Psoas muscle (tissue), 8 donors: ENCODE results near the gene SLC26A1. TPM values are rescaled to one million over a fixed set of nuclear protein-coding genes. Genes with fewer than 3 reads are reported as not detected.

ENCODE experiments used
- ATAC-seq, 4 donors: fragments of 200-7000 bp; cut with Tn5 transposase; one replicate each; pipeline ENCODE4 v1.9.1; 2020; ENCODE audit warnings: moderate library complexity in 3 of 4, mild to moderate bottlenecking in 2 of 4
- DNase-seq, 2 donors: peaks; one replicate each; pipeline ENCODE4 v3.0.0-alpha.2; 2020
- H3K27ac ChIP-seq: fragments of 200-600 bp; one replicate; pipeline ENCODE4 v1.8.0; 2022
- H3K27me3 ChIP-seq, 3 donors: fragments of 200-600 bp in 1 of 3; one replicate each; pipeline versions ENCODE4 v1.6.1 to v1.8.0; 2013 to 2022; ENCODE audit warnings: low read length in 2 of 3, mild to moderate bottlenecking in 2 of 3, moderate library complexity in 1 of 3; ENCODE audit not compliant: insufficient read depth in 3 of 3
- H3K36me3 ChIP-seq, 2 donors: fragments of 200-600 bp in 1 of 2; one replicate each; pipeline versions ENCODE4 v1.6.1 to v1.8.0; 2013 to 2022; ENCODE audit warnings: low read depth in 1 of 2, mild to moderate bottlenecking in 1 of 2, moderate library complexity in 1 of 2; ENCODE audit not compliant: insufficient read depth in 1 of 2
- H3K4me1 ChIP-seq: fragments of 200-600 bp; one replicate; pipeline ENCODE4 v1.8.0; 2022
- H3K4me3 ChIP-seq: fragments of 200-600 bp; one replicate; pipeline ENCODE4 v1.8.0; 2022; ENCODE audit warnings: mild to moderate bottlenecking
- H3K9me3 ChIP-seq: fragments of 200-600 bp; one replicate; pipeline ENCODE4 v1.8.0; 2022
- WGBS, 3 donors: extraction: QIAGEN DNeasy Blood & Tissue Kit; methylation state at CpG; one replicate each; pipeline versions ENCODE4 v1.1.6 to v1.1.7; 2013; 5-methylcytosine and 5-hydroxymethylcytosine counted together
- intact Hi-C, 2 donors: fragments of 100-400 bp; cut with DNase I; formaldehyde crosslinking; loops; one replicate each; pipeline versions ENCODE4 v1.11.0 to v1.14.2; 2022
- polyA plus RNA-seq, 3 donors: library from polyadenylated mRNA; stranded (reverse); fragments of 200-250 nt; gene quantifications; one replicate each; pipeline ENCODE4 v1.2.3, GENCODE V29; 2013
- total RNA-seq, 4 donors: library from RNA; stranded (reverse); fragmentation: NEBNext Ultra II Directional in 2 of 4; extraction: Animal tissue kit (Norgen Biotek cat#: 25700) in 2 of 4; gene quantifications; one replicate each; pipeline versions ENCODE4 v1.2.1 to v1.2.4, GENCODE V29; 2021 to 2023
- TF ChIP-seq, protein P1 (sequence below): fragments of 200-600 bp; IDR thresholded peaks from one replicate; pipeline ENCODE4 v1.8.0; 2022; ENCODE audit warnings: antibody characterized with exemption
- donor health status: healthy with polysubstance abuse.
- donor health status: DM: no; HTN: no; CAD: no; lungs with moderate emphysema.
- donor health status: Bipolar disorder and iron deficiency.
- donor health status: healthy.
- donor health status: DM: yes; HTN: yes; CAD: no.
- donor health status: DM: no; HTN: no; CAD: no.
- donor health status: DM: no; HTN: no; CAD: no.
- donor health status: DM: yes; HTN: yes; CAD: no.

The SLC26A1 gene
- total and polyA plus RNA-seq, 7 donors = 0.06 to 0.36 (median 0.15) TPM; not detected in 3

DNA sequence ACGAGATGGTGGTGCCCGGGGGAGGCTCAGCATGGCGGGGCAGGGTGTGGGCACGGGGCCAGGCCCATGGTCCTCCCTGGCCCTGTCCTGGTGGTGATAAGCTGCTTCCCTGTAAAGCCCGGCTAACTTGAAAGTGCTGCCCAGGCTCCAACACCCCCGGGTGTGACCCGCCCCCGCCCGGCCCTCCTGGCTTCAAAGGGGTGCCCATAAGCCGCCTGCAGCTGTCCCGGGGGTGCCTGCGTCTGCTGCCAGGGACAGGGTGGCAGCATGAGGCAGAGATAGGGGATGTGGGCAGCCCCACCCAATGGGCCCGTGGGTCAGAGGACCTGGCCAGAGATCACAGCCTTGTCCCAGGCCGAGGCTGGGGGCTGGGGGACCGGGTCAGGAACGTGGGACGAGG is 36.3 kb upstream of the SLC26A1 start:
- DNase-seq (no peak), ATAC-seq (no peak)
- no peak overlapping the region for H3K4me3 ChIP-seq
- no peaks in the 10 kb centered on the region for H3K4me1 ChIP-seq
- H3K9me3 ChIP-seq = no peaks in the 10 kb centered on the region
- intact Hi-C loops = no loop called here
- peaks cover 0 to 48% (median 18%) of the 10 kb centered on the region in 3 donors for H3K27me3 ChIP-seq
- no peak overlapping the region for H3K27ac ChIP-seq
- WGBS, 3 donors = 39 to 44% (median 42%) methylated on average over 13 to 17 of the region's 17 CpGs
- H3K36me3 ChIP-seq = no peaks in the 10 kb centered on the region
- TF ChIP-seq, protein P1, sequence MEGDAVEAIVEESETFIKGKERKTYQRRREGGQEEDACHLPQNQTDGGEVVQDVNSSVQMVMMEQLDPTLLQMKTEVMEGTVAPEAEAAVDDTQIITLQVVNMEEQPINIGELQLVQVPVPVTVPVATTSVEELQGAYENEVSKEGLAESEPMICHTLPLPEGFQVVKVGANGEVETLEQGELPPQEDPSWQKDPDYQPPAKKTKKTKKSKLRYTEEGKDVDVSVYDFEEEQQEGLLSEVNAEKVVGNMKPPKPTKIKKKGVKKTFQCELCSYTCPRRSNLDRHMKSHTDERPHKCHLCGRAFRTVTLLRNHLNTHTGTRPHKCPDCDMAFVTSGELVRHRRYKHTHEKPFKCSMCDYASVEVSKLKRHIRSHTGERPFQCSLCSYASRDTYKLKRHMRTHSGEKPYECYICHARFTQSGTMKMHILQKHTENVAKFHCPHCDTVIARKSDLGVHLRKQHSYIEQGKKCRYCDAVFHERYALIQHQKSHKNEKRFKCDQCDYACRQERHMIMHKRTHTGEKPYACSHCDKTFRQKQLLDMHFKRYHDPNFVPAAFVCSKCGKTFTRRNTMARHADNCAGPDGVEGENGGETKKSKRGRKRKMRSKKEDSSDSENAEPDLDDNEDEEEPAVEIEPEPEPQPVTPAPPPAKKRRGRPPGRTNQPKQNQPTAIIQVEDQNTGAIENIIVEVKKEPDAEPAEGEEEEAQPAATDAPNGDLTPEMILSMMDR = no peak

DNA sequence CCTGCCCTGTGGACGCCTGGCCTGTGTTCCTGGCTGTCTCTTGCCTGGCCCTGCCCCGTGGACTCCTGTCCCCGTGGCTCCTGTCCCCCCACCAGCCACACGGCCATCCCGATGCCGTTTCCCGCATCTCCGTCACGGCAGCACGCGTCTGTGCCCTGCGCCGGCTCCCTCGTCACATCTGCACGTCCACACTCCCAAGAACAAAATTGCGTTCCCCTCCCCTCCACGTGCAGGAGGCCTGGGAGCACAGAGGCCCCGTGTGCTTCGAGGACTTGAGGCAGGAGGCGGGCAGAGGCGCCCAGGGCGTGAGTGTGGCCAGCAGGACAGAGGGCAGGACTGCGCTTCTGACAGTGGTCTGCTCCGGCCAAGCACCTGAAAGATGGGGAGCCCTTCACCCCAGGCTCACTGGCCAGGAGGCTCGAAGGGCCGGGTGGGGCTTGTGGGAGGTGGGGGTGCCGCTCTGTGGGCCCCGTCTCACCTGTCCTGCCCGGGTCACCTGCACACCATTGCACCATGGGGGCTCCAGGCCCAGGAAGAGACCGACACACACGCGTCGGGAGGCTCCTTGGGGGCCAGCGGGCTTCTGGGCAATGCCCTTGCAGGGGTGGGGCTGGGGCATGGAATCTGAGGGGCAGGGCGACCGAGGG is 35.5 kb upstream of the SLC26A1 start:
- Histone ChIP-seq H3K27ac (no peak overlapping the region), H3K36me3 (no peaks in the 10 kb centered on the region), H3K9me3 (no peaks in the 10 kb centered on the region), H3K4me1 (no peaks in the 10 kb centered on the region), H3K27me3 (peaks cover 0 to 41% (median 10%) of the 10 kb centered on the region in 3 donors), H3K4me3 (no peak overlapping the region)
- ATAC-seq = no peak
- 80 to 87% (median 82%) methylated on average over 32 to 36 of the region's 36 CpGs for WGBS, 3 donors
- intact Hi-C loops = no loop called here
- DNase-seq = no peak
- TF ChIP-seq, protein P1 = no peak

DNA sequence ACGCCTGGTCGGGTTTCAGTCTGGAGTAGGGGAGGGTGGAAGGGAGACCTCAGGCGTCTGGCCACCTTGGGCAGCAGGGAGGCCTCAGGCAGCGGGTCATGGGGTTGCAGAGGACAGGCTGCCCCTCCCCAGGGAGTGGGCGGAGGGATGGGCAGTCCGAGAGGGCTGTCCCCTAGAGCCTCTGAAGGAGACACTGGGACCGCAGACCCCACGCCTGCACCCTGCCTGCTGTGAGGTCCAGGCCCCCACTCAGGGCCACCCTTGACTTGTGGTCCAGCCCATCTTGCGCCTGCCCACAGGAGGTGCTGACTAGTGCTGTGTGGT is 34.7 kb upstream of the SLC26A1 start:
- Histone ChIP-seq H3K27ac (no peak overlapping the region), H3K4me3 (no peak overlapping the region), H3K4me1 (no peaks in the 10 kb centered on the region), H3K9me3 (no peaks in the 10 kb centered on the region), H3K36me3 (no peaks in the 10 kb centered on the region), H3K27me3 (peaks cover 0 to 33% (median 7%) of the 10 kb centered on the region in 3 donors)
- intact Hi-C loops = no loop called here
- WGBS, 3 donors = 60 to 68% (median 66%) methylated on average over 8 to 9 of the region's 9 CpGs
- no peak for DNase-seq
- TF ChIP-seq, protein P1 = no peak
- ATAC-seq = no peak

DNA sequence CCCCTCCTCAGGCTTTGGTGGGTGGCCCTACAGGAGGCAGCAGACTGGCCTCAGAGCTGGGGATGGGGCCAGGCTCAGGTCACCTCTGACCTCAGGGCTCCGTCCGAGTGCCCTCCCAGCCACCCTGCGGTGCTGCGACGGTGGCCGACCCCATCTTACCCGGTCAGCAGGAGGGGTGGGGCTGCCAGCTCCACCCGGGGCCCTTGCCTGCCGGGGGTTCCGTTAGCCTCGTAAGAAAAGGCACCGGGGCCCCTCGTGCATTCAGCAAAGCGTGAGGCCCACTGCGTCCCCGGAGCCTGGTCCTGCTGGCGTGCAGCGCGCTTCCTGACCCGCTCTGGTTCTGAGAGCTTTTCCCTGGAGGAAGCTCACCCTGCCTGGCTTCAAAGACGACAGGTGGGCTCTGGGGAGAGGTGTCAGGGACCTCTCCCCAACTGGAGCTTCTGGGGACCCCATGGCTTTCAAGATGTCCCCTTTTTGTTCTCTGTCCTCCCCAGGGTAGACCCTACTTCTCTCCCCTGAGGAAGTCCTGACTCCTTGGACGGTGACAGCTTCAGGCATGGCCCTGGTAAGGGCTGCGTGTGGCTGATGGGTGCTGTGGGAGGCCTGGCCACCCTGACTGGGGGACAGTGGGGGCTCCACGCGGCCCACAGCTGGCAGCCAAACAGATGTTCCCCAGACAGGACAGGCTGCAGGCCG is 34.2 kb upstream of the SLC26A1 start:
- no peak for ATAC-seq
- no peaks in the 10 kb centered on the region for H3K36me3 ChIP-seq
- 67 to 73% (median 72%) methylated on average over 24 to 26 of the region's 26 CpGs for WGBS, 3 donors
- H3K4me3 ChIP-seq = no peak overlapping the region
- TF ChIP-seq, protein P1 = no peak
- no peak for DNase-seq
- H3K27ac ChIP-seq = no peak overlapping the region
- no peaks in the 10 kb centered on the region for H3K9me3 ChIP-seq
- intact Hi-C loops = no loop called here
- no peaks in the 10 kb centered on the region for H3K4me1 ChIP-seq
- peaks cover 0 to 28% (median 5%) of the 10 kb centered on the region in 3 donors for H3K27me3 ChIP-seq
